Kidney epithelial cell (primary cell): ENCODE measurements around the gene DPP9. TPM values are rescaled to one million over a fixed set of nuclear protein-coding genes. Genes with fewer than 3 reads are reported as not detected.
"Not testable (repeated sequence)": the region's sequence is repeated elsewhere in the genome, so short reads cannot be mapped to it uniquely, and the experiment has no call there.

Experiments used
- DNase-seq: peaks from one replicate; pipeline ENCODE4 v3.0.0-alpha.2; 2010; ENCODE audit warnings: low read depth
- H3K27me3 ChIP-seq: 2 replicates; pipeline ENCODE4 v1.6.0; 2011; ENCODE audit warnings: low read length; ENCODE audit not compliant: control insufficient read depth, insufficient read depth
- H3K36me3 ChIP-seq: 2 replicates; pipeline ENCODE4 v1.5.1; 2011; ENCODE audit warnings: low read length; ENCODE audit not compliant: control insufficient read depth, insufficient read depth
- H3K4me3 ChIP-seq: 2 replicates; pipeline ENCODE4 v1.5.1; 2011; ENCODE audit warnings: low read depth, mild to moderate bottlenecking, control low read depth, low read length
- CTCF ChIP-seq: IDR thresholded peaks from 2 replicates; pipeline ENCODE4 v1.5.1; 2011; ENCODE audit warnings: mild to moderate bottlenecking, moderate library complexity, low read length, control low read depth, inconsistent platforms; ENCODE audit not compliant: insufficient read depth, poor library complexity, severe bottlenecking
- total RNA-seq: library from RNA; depleted of rRNA; stranded (reverse); fragments of >200 nt; gene quantifications from 2 replicates; pipeline ENCODE4 v1.2.3, GENCODE V29; 2015

DPP9 gene
- total RNA-seq, 1 donor from 2014 or later, result 67.8 TPM

- H3K4me3 ChIP-seq, result no peak overlapping the region
- no peak for TF ChIP-seq CTCF
- no peak for DNase-seq
- H3K36me3 ChIP-seq, result peaks cover 2% of the 10 kb centered on the region
- H3K27me3 ChIP-seq, result no peaks in the 10 kb centered on the region
These were observed 3.5 kb downstream of the DPP9 start for GRCh38 chr19:4720037-4720700.

GRCh38 chr19:4719499-4719866 is 4.2 kb downstream of the DPP9 start:
- TF ChIP-seq CTCF, result no peak
- H3K36me3 ChIP-seq, result peaks cover 2% of the 10 kb centered on the region
- no peak for DNase-seq
- H3K4me3 ChIP-seq, result no peak overlapping the region
- no peaks in the 10 kb centered on the region for H3K27me3 ChIP-seq

- no peak for TF ChIP-seq CTCF
- Histone ChIP-seq H3K27me3 (no peaks in the 10 kb centered on the region), H3K36me3 (peaks cover 2% of the 10 kb centered on the region), H3K4me3 (no peak overlapping the region)
- no peak for DNase-seq
These were observed 5.5 kb downstream of the DPP9 start for GRCh38 chr19:4717966-4718701.

GRCh38 chr19:4717191-4717965 is 6.3 kb downstream of the DPP9 start:
- Histone ChIP-seq H3K4me3 (no peak overlapping the region), H3K27me3 (no peaks in the 10 kb centered on the region), H3K36me3 (peaks cover 2% of the 10 kb centered on the region)
- TF ChIP-seq CTCF, result no peak
- peak; percentile 70 for DNase-seq

- H3K4me3 ChIP-seq, result no peak overlapping the region
- H3K36me3 ChIP-seq, result peaks cover 4% of the 10 kb centered on the region
- DNase-seq, result no peak
- no peaks in the 10 kb centered on the region for H3K27me3 ChIP-seq
- no peak for TF ChIP-seq CTCF
These were observed 8.0 kb downstream of the DPP9 start for GRCh38 chr19:4715529-4716221.

GRCh38 chr19:4715178-4715528 is 8.5 kb downstream of the DPP9 start:
- DNase-seq, H3K27me3 ChIP-seq, H3K36me3 ChIP-seq, H3K4me3 ChIP-seq: not testable (repeated sequence)
